ENCODE data around the gene DRAM1.

DNA sequence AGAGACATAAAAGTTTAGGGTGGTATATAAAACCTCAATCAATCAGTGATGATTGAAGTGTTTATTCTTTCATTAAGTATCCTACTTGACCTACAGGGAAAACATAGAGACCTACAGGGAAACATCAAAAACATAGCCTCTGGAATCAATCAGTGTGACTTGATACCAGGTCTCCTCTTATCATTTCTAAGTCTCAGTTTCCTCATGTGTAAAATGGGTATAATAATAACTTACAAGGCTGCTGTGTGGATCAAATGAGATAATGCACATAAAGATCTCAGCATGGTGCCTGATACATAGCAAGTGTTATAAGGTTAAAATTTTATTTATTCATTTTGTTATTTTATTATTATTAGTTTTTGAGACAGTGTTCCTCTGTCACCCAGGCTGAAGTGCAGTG is 24.4 kb upstream of the DRAM1 start:
- TF ChIP-seq, protein P1, sequence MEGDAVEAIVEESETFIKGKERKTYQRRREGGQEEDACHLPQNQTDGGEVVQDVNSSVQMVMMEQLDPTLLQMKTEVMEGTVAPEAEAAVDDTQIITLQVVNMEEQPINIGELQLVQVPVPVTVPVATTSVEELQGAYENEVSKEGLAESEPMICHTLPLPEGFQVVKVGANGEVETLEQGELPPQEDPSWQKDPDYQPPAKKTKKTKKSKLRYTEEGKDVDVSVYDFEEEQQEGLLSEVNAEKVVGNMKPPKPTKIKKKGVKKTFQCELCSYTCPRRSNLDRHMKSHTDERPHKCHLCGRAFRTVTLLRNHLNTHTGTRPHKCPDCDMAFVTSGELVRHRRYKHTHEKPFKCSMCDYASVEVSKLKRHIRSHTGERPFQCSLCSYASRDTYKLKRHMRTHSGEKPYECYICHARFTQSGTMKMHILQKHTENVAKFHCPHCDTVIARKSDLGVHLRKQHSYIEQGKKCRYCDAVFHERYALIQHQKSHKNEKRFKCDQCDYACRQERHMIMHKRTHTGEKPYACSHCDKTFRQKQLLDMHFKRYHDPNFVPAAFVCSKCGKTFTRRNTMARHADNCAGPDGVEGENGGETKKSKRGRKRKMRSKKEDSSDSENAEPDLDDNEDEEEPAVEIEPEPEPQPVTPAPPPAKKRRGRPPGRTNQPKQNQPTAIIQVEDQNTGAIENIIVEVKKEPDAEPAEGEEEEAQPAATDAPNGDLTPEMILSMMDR (conservative IDR thresholded peaks at IDR 0.05 in 1 of 2, IDR thresholded peaks at IDR 0.05 in 1 of 2; ENCODE audit: low read depth in 1 of 2, low read length in 2 of 2), result no peak
- TF ChIP-seq EZH2 (IDR thresholded peaks at IDR 0.05; ENCODE audit: low read length, missing control alignments), result no peak

All from fibroblast of lung (primary cell).